ENCODE data around the gene NINJ2. TPM values are rescaled to one million over a fixed set of nuclear protein-coding genes. Genes with fewer than 3 reads are reported as not detected.

NINJ2 gene
- total and polyA plus RNA-seq, 7 donors = 11.8 to 66.6 (median 33.1) TPM

- WGBS, 3 donors = 90 to 93% (median 91%) methylated on average over 27 of the region's 27 CpGs
- Histone ChIP-seq H3K36me3 (ENCODE audit: insufficient read depth in 1 of 2, low read depth in 1 of 2) (no peaks in the 10 kb centered on the region), H3K27me3 (ENCODE audit: insufficient read depth in 3 of 3, low read length in 2 of 3) (no peaks in the 10 kb centered on the region), H3K4me3 (no peak overlapping the region), H3K27ac (no peak overlapping the region), H3K4me1 (no peaks in the 10 kb centered on the region), H3K9me3 (peaks cover 11% of the 10 kb centered on the region)
- TF ChIP-seq, protein P1, sequence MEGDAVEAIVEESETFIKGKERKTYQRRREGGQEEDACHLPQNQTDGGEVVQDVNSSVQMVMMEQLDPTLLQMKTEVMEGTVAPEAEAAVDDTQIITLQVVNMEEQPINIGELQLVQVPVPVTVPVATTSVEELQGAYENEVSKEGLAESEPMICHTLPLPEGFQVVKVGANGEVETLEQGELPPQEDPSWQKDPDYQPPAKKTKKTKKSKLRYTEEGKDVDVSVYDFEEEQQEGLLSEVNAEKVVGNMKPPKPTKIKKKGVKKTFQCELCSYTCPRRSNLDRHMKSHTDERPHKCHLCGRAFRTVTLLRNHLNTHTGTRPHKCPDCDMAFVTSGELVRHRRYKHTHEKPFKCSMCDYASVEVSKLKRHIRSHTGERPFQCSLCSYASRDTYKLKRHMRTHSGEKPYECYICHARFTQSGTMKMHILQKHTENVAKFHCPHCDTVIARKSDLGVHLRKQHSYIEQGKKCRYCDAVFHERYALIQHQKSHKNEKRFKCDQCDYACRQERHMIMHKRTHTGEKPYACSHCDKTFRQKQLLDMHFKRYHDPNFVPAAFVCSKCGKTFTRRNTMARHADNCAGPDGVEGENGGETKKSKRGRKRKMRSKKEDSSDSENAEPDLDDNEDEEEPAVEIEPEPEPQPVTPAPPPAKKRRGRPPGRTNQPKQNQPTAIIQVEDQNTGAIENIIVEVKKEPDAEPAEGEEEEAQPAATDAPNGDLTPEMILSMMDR (IDR thresholded peaks at IDR 0.05) = no peak
- intact Hi-C loops (cut with DNase I) = no loop called here
- ATAC-seq = no peak
- no peak for DNase-seq
Measured at GRCh38 chr12:694734-695503, 31.7 kb upstream of the NINJ2 start.

GRCh38 chr12:693934-694533 is 30.8 kb upstream of the NINJ2 start:
- no peak for ATAC-seq
- Histone ChIP-seq H3K4me3 (no peak overlapping the region), H3K4me1 (no peaks in the 10 kb centered on the region), H3K9me3 (peaks cover 11% of the 10 kb centered on the region), H3K27me3 (ENCODE audit: insufficient read depth in 3 of 3, low read length in 2 of 3) (no peaks in the 10 kb centered on the region), H3K27ac (no peak overlapping the region), H3K36me3 (ENCODE audit: insufficient read depth in 1 of 2, low read depth in 1 of 2) (no peaks in the 10 kb centered on the region)
- TF ChIP-seq, protein P1 (IDR thresholded peaks at IDR 0.05) = no peak
- intact Hi-C loops (cut with DNase I) = no loop called here
- 85 to 87% (median 87%) methylated on average over 7 of the region's 7 CpGs for WGBS, 3 donors
- no peak for DNase-seq

DNA sequence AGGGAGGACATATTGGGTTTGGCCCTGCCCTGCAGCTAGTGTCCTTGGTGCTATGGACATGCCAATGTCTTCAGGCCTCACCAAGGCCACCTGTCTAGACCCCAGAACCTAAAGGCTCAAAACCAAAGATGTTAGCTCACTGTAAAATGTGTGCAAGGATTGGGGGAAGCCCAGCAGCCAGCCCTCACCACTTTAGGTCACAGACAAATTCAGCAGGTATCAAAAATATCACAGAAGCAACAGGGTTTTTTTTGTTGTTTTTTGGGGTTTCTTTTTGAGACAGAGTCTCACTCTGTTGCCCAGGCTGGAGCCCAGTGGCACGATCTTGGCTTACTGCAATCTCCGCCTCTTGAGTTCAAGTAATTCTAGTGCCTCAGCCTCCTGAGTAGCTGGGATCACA is 29.0 kb upstream of the NINJ2 start:
- WGBS, 3 donors = 67 to 98% (median 88%) methylated on average over 2 of the region's 2 CpGs
- no peaks in the 10 kb centered on the region for H3K27me3 ChIP-seq (ENCODE audit: insufficient read depth in 3 of 3, low read length in 2 of 3)
- TF ChIP-seq, protein P1 (IDR thresholded peaks at IDR 0.05) = no peak
- H3K4me3 ChIP-seq = no peak overlapping the region
- no peak for DNase-seq
- no peaks in the 10 kb centered on the region for H3K4me1 ChIP-seq
- H3K36me3 ChIP-seq (ENCODE audit: insufficient read depth in 1 of 2, low read depth in 1 of 2) = no peaks in the 10 kb centered on the region
- H3K27ac ChIP-seq = no peak overlapping the region
- intact Hi-C loops (cut with DNase I) = no loop called here
- ATAC-seq = no peak
- no peaks in the 10 kb centered on the region for H3K9me3 ChIP-seq

DNA sequence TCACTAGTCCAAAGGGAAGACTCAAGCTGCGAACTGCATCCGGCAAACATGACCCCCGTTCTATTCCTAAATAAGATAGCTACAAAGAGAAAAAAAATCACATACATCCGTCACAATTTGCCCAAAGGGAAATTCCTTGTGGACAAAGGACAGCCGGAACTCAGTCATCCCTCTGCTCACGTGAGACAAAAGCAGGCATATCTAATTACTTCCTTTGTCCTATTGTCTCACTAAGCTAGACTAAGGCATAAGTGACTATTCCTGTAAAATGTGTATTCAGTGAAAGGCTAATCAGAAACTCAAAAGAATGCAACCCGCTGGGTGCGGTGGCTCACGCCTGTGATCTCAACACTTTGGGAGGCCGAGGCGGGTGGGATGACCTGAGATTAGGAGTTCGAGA is 27.2 kb upstream of the NINJ2 start:
- Histone ChIP-seq H3K9me3 (no peaks in the 10 kb centered on the region), H3K4me1 (no peaks in the 10 kb centered on the region), H3K36me3 (ENCODE audit: insufficient read depth in 1 of 2, low read depth in 1 of 2) (no peaks in the 10 kb centered on the region), H3K27me3 (ENCODE audit: insufficient read depth in 3 of 3, low read length in 2 of 3) (no peaks in the 10 kb centered on the region), H3K4me3 (peak overlapping the region; percentile 18), H3K27ac (peak overlapping the region; percentile 38)
- TF ChIP-seq, protein P1 (IDR thresholded peaks at IDR 0.05) = no peak
- peak in 2 of 4 donors; percentile 33 to 43 for ATAC-seq
- intact Hi-C loops (cut with DNase I) = no loop called here
- 75 to 81% (median 75%) methylated on average over 12 of the region's 12 CpGs for WGBS, 3 donors
- no peak for DNase-seq
